ENCODE data around the gene ZNF579. TPM values are rescaled to one million over a fixed set of nuclear protein-coding genes. Genes with fewer than 3 reads are reported as not detected.

The ZNF579 gene
- total RNA-seq, 1 donor from 2014 or later, result 35.0 TPM

DNA sequence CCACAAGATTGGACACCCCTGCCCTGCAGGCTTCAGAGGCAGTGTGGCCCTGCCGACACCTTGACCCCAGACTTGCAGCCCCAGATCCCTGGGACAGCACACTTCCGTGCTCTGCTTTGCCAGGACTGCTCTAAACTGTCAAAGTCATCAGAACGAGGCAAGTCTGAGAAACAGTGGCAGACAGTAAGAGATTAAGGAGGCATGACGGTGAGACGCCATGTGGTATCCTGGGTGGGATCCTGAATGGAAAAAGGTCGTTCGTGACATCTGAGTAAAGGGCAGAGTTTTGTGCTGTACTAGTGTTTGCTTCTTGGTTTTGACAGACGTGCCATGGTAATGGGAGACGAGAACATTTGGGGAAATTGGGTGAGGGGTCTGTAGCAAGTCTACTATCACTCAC, 13.8 kb downstream of the ZNF579 start:
- peaks cover 6% of the 10 kb centered on the region for H3K27me3 Mint-ChIP-seq (ENCODE audit: low read depth)
- H3K4me3 Mint-ChIP-seq, result no peak overlapping the region
- H3K36me3 Mint-ChIP-seq, result no peaks in the 10 kb centered on the region
- H3K4me1 Mint-ChIP-seq, result peaks cover 7% of the 10 kb centered on the region
- H3K9me3 Mint-ChIP-seq, result no peaks in the 10 kb centered on the region
- DNase-seq (ENCODE audit: low spot score in 2 of 2, unreplicated experiment in 2 of 2), result no peak
- no peak overlapping the region for H3K27ac Mint-ChIP-seq
- TF ChIP-seq CTCF (IDR thresholded peaks at IDR 0.05; ENCODE audit: unreplicated experiment), result no peak

DNA sequence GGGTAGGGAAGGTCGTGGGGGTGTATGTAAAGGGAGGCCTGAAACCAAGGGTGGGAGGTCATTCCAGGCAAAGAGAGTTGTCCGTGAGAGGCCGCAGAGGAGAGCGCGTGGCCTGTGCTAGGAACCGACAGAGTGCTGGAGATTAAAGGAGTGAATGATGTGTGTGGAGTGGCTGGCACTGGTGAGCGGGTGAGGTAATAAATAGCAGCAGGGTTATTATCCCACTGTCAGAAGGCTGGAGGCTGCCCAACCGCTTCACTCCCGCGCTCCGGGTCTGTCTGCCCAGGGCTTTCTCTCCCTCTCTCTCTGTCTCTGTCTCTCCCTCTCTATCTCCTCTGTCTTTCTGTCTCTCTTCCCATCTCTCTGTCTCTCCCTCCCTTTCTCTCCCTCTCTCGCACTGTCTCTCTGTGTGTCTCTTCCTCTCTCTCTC, 17.4 kb downstream of the ZNF579 start:
- DNase-seq (ENCODE audit: low spot score in 2 of 2, unreplicated experiment in 2 of 2), result no peak
- H3K4me3 Mint-ChIP-seq, result no peak overlapping the region
- TF ChIP-seq CTCF (IDR thresholded peaks at IDR 0.05; ENCODE audit: unreplicated experiment), result no peak

DNA sequence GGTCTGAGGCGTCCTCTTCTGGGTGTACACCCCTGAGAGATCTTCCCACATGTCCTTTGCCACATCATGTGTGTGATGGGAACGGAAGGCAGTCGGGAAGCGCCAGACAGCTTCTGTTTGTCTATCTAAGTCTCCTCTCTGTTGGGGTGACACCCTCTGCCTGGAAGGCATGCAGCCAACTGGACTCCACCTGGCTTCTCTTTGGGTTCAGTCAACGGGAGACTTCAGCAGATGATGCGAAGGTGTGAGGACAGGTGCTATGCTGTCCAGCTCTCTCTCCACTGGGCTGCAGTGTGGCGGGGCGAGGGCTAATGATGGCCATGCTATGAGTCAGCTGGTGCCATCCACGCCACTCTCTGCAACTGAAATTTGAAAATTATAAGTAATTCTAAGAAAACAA, 21.0 kb downstream of the ZNF579 start:
- Mint-ChIP-seq H3K27ac (no peak overlapping the region), H3K4me1 (peaks cover 7% of the 10 kb centered on the region), H3K27me3 (ENCODE audit: low read depth) (peaks cover 2% of the 10 kb centered on the region), H3K36me3 (no peaks in the 10 kb centered on the region), H3K4me3 (no peak overlapping the region), H3K9me3 (peaks cover 3% of the 10 kb centered on the region)
- TF ChIP-seq CTCF (IDR thresholded peaks at IDR 0.05; ENCODE audit: unreplicated experiment), result no peak
- DNase-seq (ENCODE audit: low spot score in 2 of 2, unreplicated experiment in 2 of 2), result no peak

More for the DNA sequence above, 17.4 kb downstream of the ZNF579 start:
- peaks cover 8% of the 10 kb centered on the region for H3K27me3 Mint-ChIP-seq (ENCODE audit: low read depth)
- H3K36me3 Mint-ChIP-seq, result no peaks in the 10 kb centered on the region
- H3K27ac Mint-ChIP-seq, result peak overlapping the region; percentile 88
- H3K4me1 Mint-ChIP-seq, result peaks cover 7% of the 10 kb centered on the region
- peaks cover 3% of the 10 kb centered on the region for H3K9me3 Mint-ChIP-seq

GRCh38 chr19:55554741-55555152, 25.9 kb downstream of the ZNF579 start:
- no peak overlapping the region for H3K4me3 Mint-ChIP-seq
- DNase-seq (ENCODE audit: low spot score in 2 of 2, unreplicated experiment in 2 of 2), result no peak
- H3K9me3 Mint-ChIP-seq, result no peaks in the 10 kb centered on the region
- no peak for TF ChIP-seq CTCF (IDR thresholded peaks at IDR 0.05; ENCODE audit: unreplicated experiment)
- peaks cover 25% of the 10 kb centered on the region for H3K4me1 Mint-ChIP-seq
- H3K36me3 Mint-ChIP-seq, result no peaks in the 10 kb centered on the region
- peaks cover 7% of the 10 kb centered on the region for H3K27me3 Mint-ChIP-seq (ENCODE audit: low read depth)
- H3K27ac Mint-ChIP-seq, result no peak overlapping the region

DNA sequence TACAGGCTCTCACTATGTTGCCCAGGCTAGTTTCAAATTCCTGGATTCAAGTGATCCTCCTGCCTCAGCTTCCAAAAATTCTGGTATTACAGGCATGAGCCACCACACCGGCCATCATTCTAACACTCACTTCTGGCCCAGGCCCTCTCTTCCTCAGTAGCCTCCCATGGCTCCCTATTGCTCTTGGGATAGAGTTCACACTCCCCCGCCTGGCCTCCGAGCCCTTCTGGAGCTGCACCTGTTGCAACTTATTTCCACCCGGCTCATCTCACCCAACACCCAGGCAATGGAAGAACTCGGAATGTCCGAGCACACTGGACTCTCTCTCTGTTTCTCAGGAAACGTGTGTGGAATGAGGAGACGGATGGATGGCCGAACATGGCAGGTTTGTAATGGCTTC, 26.3 kb downstream of the ZNF579 start:
- H3K36me3 Mint-ChIP-seq, result no peaks in the 10 kb centered on the region
- no peak for DNase-seq (ENCODE audit: low spot score in 2 of 2, unreplicated experiment in 2 of 2)
- no peaks in the 10 kb centered on the region for H3K9me3 Mint-ChIP-seq
- no peak for TF ChIP-seq CTCF (IDR thresholded peaks at IDR 0.05; ENCODE audit: unreplicated experiment)
- H3K27me3 Mint-ChIP-seq (ENCODE audit: low read depth), result peaks cover 10% of the 10 kb centered on the region
- no peak overlapping the region for H3K27ac Mint-ChIP-seq
- no peak overlapping the region for H3K4me3 Mint-ChIP-seq
- H3K4me1 Mint-ChIP-seq, result peaks cover 29% of the 10 kb centered on the region
